HuH-7 (cell line): ENCODE measurements around the gene MCC.
A peak's percentile ranks its signal among the peaks of the same experiment; 100 is the strongest.

ENCODE experiments used
- DNase-seq: peaks from one replicate; pipeline ENCODE4 v3.0.0; 2011; ENCODE audit warnings: low spot score

MCC gene

GRCh38 chr5:113319256-113320053 lies 168.8 kb downstream of the MCC start:
- DNase-seq = no peak

- no peak for DNase-seq
These were observed 170.6 kb downstream of the MCC start for GRCh38 chr5:113317636-113318035.

- no peak for DNase-seq
These were observed 177.0 kb downstream of the MCC start for GRCh38 chr5:113311301-113311700.

GRCh38 chr5:113302120-113302519 lies 186.1 kb downstream of the MCC start:
- DNase-seq = no peak

- no peak for DNase-seq
These were observed 188.7 kb downstream of the MCC start for GRCh38 chr5:113299591-113299990.

GRCh38 chr5:113296676-113297075 lies 191.6 kb downstream of the MCC start:
- no peak for DNase-seq

- DNase-seq = no peak
These were observed 193.1 kb downstream of the MCC start for GRCh38 chr5:113295111-113295539.

- peak; percentile 79 for DNase-seq
These were observed 193.7 kb downstream of the MCC start for GRCh38 chr5:113294311-113295110.

- DNase-seq = no peak
These were observed 194.3 kb downstream of the MCC start for GRCh38 chr5:113293975-113294310.

GRCh38 chr5:113293068-113293974 lies 194.9 kb downstream of the MCC start:
- no peak for DNase-seq

GRCh38 chr5:113292462-113292861 lies 195.8 kb downstream of the MCC start:
- DNase-seq = no peak

GRCh38 chr5:113283558-113283957 lies 204.7 kb downstream of the MCC start:
- no peak for DNase-seq

- DNase-seq = no peak
These were observed 205.8 kb downstream of the MCC start for GRCh38 chr5:113282472-113282871.

- no peak for DNase-seq
These were observed 207.1 kb downstream of the MCC start for GRCh38 chr5:113281194-113281593.

- no peak for DNase-seq
These were observed 207.7 kb downstream of the MCC start for GRCh38 chr5:113280541-113280940.

GRCh38 chr5:113278976-113279375 lies 209.3 kb downstream of the MCC start:
- no peak for DNase-seq

GRCh38 chr5:113276493-113276892 lies 211.8 kb downstream of the MCC start:
- DNase-seq = no peak

- DNase-seq = no peak
These were observed 212.3 kb downstream of the MCC start for GRCh38 chr5:113276001-113276400.

GRCh38 chr5:113274836-113275414 lies 213.3 kb downstream of the MCC start:
- no peak for DNase-seq

- DNase-seq = no peak
These were observed 214.3 kb downstream of the MCC start for GRCh38 chr5:113273948-113274347.

- DNase-seq = no peak
These were observed 216.4 kb downstream of the MCC start for GRCh38 chr5:113271745-113272454.
